Panc1 (cell line): ENCODE data around the gene RPS14. TPM values are rescaled to one million over a fixed set of nuclear protein-coding genes. Genes with fewer than 3 reads are reported as not detected.
"Not testable (repeated sequence)": the region's sequence is repeated elsewhere in the genome, so short reads cannot be mapped to it uniquely, and the experiment has no call there.

Source experiments
- ATAC-seq: fragments of 200-7000 bp; cut with Tn5 transposase; 2 replicates; pipeline ENCODE4 v1.9.1; 2020; ENCODE audit warnings: mild to moderate bottlenecking, moderate library complexity
- BruUV-seq: library from RNA; stranded (reverse); fragments of 400-500 nt; replicated peaks from 2 replicates; lab custom pipeline; 2021; lab: Mats Ljungman, UMichigan
- CTCF ChIA-PET: fragments of 300-600 bp; sonication (Branson Sonifier 250); formaldehyde crosslinking; loops from one replicate; lab custom pipeline; 2022; ENCODE audit warnings: antibody characterized with exemption; lab: Charles Lee
- POLR2A ChIA-PET: fragments of 300-600 bp; sonication (Branson Sonifier 250); formaldehyde crosslinking; loops from one replicate; lab custom pipeline; 2022; ENCODE audit warnings: antibody characterized with exemption; lab: Charles Lee
- DNase-seq: peaks from one replicate; pipeline ENCODE4 v3.0.0-alpha.2; 2010; ENCODE audit warnings: low read depth, low spot score
- H3K27ac ChIP-seq: 2 replicates; pipeline ENCODE4 v1.5.1; 2011; ENCODE audit warnings: mild to moderate bottlenecking, low read length, inconsistent platforms
- H3K27me3 ChIP-seq: fragments of 200-500 bp; sonication (Bioruptor generic); 2 replicates; pipeline ENCODE4 v1.6.0; 2014; ENCODE audit warnings: low read length, inconsistent platforms; ENCODE audit not compliant: control insufficient read depth, insufficient read depth
- H3K36me3 ChIP-seq: fragments of 200-500 bp; sonication (Bioruptor generic); 2 replicates; pipeline ENCODE4 v1.5.1; 2014; ENCODE audit warnings: inconsistent platforms, mild to moderate bottlenecking, low read length, moderate library complexity; ENCODE audit not compliant: control insufficient read depth, insufficient read depth
- H3K4me1 ChIP-seq: 2 replicates; pipeline ENCODE4 v1.5.1; 2011; ENCODE audit warnings: inconsistent platforms, mild to moderate bottlenecking, low read length, moderate library complexity; ENCODE audit not compliant: control insufficient read depth, insufficient read depth
- H3K4me3 ChIP-seq, 2 experiments: 2 replicates each; pipeline ENCODE4 v1.5.1; 2011 to 2012; ENCODE audit warnings: low read depth in 2 of 2, low read length in 2 of 2, mild to moderate bottlenecking in 2 of 2, inconsistent platforms in 1 of 2, moderate library complexity in 1 of 2
- H3K9me3 ChIP-seq: fragments of 200-500 bp; sonication (Bioruptor generic); 2 replicates; pipeline ENCODE4 v1.5.1; 2014; ENCODE audit warnings: low read depth, mild to moderate bottlenecking, inconsistent platforms, low read length, moderate library complexity; ENCODE audit not compliant: control insufficient read depth, insufficient read depth
- POLR2AphosphoS5 ChIP-seq: IDR thresholded peaks from 2 replicates; pipeline ENCODE4 v1.6.1; 2012; ENCODE audit warnings: mild to moderate bottlenecking, low read depth, low read length, moderate library complexity
- SIN3A ChIP-seq: IDR thresholded peaks from 2 replicates; pipeline ENCODE4 v1.6.1; 2012; ENCODE audit warnings: low read depth, mild to moderate bottlenecking, low read length, moderate library complexity, borderline replicate concordance; ENCODE audit not compliant: insufficient read depth
- TCF7L2 ChIP-seq: IDR thresholded peaks from 2 replicates; pipeline ENCODE4 v1.6.1; 2011; ENCODE audit warnings: mild to moderate bottlenecking, low read depth, low read length, inconsistent platforms
- in situ Hi-C: cut with HindIII; loops from 2 replicates; pipeline ENCODE4 v1.10.0; 2016; ENCODE audit warnings: low sequenced_read_pairs, low pct_unique_long_range_greater_than_20kb
- intact Hi-C: fragments of 100-400 bp; cut with micrococcal nuclease; formaldehyde crosslinking; loops from one replicate; pipeline ENCODE4 v1.10.0; 2022; ENCODE audit not compliant: unreplicated experiment
- total RNA-seq: library from RNA; stranded (reverse); gene quantifications from one replicate; pipeline ENCODE4 v1.2.1, GENCODE V29; 2021; ENCODE audit not compliant: unreplicated experiment
- TF ChIP-seq, protein P1 (sequence below): fragments of 450-650 bp; IDR thresholded peaks from 2 replicates; pipeline ENCODE4 v1.5.1; 2017; ENCODE audit warnings: mild to moderate bottlenecking
- TF ChIP-seq, protein P2 (sequence below), 2 experiments: IDR thresholded peaks; 2 replicates each; pipeline ENCODE4 v1.6.1; 2011 to 2012; ENCODE audit warnings: low read depth in 2 of 2, control low read depth in 1 of 2, low read length in 1 of 2, mild to moderate bottlenecking in 1 of 2, moderate library complexity in 1 of 2; ENCODE audit not compliant: insufficient read depth in 1 of 2

Gene RPS14
- total RNA-seq, 1 experiment from 2014 or later = 1,959 TPM

DNA sequence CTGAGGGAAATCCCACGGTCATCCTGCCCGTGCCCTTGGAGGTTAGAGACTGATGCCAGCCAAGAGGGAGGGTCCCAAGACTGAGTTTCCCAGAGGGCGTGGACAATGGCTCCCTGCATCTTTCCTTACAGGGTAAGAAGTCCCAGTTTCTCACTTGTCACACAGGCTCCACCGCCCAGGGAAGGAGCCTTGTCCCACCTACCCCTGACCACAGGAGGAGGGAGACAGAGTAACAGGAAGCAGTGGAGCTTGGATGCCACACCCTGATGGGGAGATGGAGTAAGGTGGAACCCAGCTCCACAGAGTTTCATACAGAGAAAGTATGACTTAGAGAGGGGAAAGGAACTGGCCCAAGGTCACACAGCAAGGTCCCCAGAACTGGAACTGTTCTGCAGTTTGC, 27.5 kb downstream of the RPS14 start:
- DNase-seq (no peak), ATAC-seq (peak; percentile 59)
- CTCF ChIA-PET = no interaction called here
- POLR2A ChIA-PET = no interaction called here
- intact Hi-C loops (no loop called here), in situ Hi-C loops (no loop called here)
- Histone ChIP-seq H3K9me3 (no peaks in the 10 kb centered on the region), H3K4me1 (no peaks in the 10 kb centered on the region), H3K4me3 (no peak overlapping the region), H3K27ac (no peak overlapping the region), H3K27me3 (no peaks in the 10 kb centered on the region), H3K36me3 (no peaks in the 10 kb centered on the region)
- TF ChIP-seq, protein P1, sequence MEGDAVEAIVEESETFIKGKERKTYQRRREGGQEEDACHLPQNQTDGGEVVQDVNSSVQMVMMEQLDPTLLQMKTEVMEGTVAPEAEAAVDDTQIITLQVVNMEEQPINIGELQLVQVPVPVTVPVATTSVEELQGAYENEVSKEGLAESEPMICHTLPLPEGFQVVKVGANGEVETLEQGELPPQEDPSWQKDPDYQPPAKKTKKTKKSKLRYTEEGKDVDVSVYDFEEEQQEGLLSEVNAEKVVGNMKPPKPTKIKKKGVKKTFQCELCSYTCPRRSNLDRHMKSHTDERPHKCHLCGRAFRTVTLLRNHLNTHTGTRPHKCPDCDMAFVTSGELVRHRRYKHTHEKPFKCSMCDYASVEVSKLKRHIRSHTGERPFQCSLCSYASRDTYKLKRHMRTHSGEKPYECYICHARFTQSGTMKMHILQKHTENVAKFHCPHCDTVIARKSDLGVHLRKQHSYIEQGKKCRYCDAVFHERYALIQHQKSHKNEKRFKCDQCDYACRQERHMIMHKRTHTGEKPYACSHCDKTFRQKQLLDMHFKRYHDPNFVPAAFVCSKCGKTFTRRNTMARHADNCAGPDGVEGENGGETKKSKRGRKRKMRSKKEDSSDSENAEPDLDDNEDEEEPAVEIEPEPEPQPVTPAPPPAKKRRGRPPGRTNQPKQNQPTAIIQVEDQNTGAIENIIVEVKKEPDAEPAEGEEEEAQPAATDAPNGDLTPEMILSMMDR = no peak
- TF ChIP-seq, protein P2, sequence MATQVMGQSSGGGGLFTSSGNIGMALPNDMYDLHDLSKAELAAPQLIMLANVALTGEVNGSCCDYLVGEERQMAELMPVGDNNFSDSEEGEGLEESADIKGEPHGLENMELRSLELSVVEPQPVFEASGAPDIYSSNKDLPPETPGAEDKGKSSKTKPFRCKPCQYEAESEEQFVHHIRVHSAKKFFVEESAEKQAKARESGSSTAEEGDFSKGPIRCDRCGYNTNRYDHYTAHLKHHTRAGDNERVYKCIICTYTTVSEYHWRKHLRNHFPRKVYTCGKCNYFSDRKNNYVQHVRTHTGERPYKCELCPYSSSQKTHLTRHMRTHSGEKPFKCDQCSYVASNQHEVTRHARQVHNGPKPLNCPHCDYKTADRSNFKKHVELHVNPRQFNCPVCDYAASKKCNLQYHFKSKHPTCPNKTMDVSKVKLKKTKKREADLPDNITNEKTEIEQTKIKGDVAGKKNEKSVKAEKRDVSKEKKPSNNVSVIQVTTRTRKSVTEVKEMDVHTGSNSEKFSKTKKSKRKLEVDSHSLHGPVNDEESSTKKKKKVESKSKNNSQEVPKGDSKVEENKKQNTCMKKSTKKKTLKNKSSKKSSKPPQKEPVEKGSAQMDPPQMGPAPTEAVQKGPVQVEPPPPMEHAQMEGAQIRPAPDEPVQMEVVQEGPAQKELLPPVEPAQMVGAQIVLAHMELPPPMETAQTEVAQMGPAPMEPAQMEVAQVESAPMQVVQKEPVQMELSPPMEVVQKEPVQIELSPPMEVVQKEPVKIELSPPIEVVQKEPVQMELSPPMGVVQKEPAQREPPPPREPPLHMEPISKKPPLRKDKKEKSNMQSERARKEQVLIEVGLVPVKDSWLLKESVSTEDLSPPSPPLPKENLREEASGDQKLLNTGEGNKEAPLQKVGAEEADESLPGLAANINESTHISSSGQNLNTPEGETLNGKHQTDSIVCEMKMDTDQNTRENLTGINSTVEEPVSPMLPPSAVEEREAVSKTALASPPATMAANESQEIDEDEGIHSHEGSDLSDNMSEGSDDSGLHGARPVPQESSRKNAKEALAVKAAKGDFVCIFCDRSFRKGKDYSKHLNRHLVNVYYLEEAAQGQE (IDR thresholded peaks at IDR 0.05; ENCODE audit: insufficient read depth in 1 of 2, low read depth in 2 of 2, low read length in 1 of 2) = no peak
- TF ChIP-seq SIN3A = no peak
- TF ChIP-seq POLR2AphosphoS5 = no peak
- no peak for TF ChIP-seq TCF7L2
- no TSS peak for BruUV-seq

DNA sequence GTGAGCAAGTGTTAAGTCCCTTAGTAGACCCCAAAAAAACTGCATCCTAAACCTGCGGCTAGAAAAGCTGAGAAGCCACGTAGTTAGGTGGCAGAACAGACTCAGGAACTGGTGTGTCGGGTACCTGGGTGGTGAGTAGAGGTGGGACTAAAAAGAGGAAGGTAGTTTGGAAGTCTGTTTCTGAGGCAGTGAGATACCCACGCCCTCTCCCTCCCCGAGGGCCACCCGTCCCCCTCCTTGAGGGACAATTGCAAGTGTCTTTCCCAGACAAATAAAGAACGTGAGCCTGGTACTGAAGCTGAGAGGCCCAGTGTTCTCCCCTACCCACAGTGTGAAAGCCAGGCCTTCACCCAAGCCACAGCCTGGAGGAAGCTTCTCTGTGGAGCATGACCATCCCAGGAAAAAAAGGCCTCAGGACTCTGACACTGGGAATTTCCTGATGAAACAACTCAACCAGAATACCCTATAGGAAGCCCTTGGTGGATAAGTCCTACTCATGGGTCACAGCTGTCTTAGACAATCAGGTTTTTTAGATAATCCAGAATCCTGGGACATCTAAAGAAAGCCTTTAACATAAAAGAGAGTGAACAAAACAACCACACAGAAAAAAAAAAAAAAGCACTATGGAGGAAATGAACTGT, 29.8 kb downstream of the RPS14 start:
- in situ Hi-C loops (no loop called here), intact Hi-C loops (no loop called here)
- ATAC-seq (no peak), DNase-seq (no peak)
- Histone ChIP-seq H3K27me3 (no peaks in the 10 kb centered on the region), H3K4me1 (no peaks in the 10 kb centered on the region), H3K4me3 (no peak overlapping the region), H3K36me3 (no peaks in the 10 kb centered on the region), H3K27ac (no peak overlapping the region), H3K9me3 (no peaks in the 10 kb centered on the region)
- CTCF ChIA-PET = no interaction called here
- TF ChIP-seq, protein P1 = no peak
- TF ChIP-seq TCF7L2 = no peak
- TF ChIP-seq, protein P2 (IDR thresholded peaks at IDR 0.05; ENCODE audit: insufficient read depth in 1 of 2, low read depth in 2 of 2, low read length in 1 of 2) = no peak
- no peak for TF ChIP-seq POLR2AphosphoS5
- TF ChIP-seq SIN3A = no peak
- no TSS peak for BruUV-seq
- POLR2A ChIA-PET = no interaction called here

DNA sequence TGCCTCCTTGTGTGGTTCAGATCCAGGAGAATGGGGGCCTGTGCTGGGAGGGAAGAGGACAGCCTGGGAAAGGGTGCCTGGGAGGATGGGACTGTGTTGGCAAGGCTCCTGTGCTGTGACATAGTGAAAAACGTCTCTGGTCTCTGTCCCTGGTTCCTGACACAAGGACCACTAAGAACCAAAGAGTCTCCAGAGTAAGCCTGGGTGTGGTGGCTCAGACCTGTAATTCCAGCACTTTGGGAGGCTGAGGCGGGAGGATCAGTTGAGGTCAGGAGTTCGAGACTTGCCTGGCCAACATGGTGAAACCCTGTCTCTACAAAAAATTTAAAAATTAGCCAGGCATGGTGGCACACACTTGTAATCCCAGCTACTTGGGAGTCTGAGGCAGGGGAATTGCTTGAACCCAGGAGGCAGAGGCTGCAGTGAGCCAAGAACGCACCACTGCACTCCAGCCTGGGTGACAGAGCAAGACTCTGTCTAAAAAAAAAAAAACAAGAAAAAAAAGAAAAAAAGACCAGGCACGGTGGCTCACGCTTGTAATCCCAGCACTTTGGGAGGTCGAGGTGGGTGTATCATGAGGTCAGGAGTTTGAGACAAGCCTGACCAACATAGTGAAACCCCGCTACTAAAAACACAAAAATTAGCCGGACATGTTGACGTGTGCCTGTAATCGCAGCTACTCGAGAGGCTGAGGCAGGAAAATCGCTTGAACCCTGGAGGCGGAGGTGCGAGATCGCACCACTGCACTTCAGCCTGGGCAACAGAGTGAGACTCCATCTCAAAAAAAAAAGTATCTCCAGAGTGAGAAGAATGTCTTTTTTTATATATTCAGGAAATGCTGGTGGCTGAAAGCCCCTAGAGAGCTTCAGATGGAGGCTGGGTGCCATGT, 35.4 kb downstream of the RPS14 start:
- DNase-seq, intact Hi-C loops, H3K27ac ChIP-seq, BruUV-seq, H3K4me1 ChIP-seq, H3K36me3 ChIP-seq, in situ Hi-C loops, H3K4me3 ChIP-seq, ATAC-seq, H3K27me3 ChIP-seq, POLR2A ChIA-PET, H3K9me3 ChIP-seq: not testable (repeated sequence)
- CTCF ChIA-PET = interaction anchor here (0.7 kb wide), 2 partner anchors 17 to 22 kb away, joined by 4 to 5 read pairs; no protein-coding TSS in a partner anchor
